Anterior cingulate cortex (tissue), 58 donors: ENCODE data around the gene WNT11.

Experiments used
- DNase-seq, 58 donors: peaks; one replicate each; lab custom pipeline; 2025; lab: John Stamatoyannopoulos, UW

The WNT11 gene

DNA sequence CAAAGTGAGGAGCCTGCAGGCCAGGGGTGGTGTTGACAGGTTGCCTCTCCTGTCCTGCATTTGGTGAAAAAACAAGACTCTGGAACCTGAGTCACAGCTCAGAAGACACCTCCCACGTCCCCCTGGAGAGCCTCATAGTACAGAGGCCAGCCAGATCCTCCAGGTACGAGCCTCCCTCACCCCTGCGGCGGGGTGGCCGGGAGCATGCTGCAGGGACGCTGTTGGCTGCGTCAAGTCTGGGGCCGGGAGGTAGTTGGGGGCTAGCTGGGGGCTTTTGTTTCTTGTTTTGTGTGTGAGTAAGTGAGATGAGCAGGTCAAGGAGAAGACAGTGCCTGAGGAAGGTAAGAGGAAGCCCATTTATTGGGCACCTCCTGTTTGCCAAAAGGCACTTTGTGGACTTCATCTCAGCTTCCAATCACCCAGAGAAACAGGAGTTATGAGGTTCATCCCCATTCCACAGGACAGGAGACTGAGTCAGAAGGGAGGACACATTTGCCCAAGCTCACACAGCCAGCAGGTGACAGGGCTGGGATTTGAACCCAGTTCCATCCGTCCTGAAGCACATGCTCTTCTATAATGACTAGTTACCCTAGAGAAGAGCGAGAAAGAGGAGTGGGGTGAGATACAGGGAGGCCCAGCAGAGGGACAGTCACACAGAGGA, 18.3 kb upstream of the WNT11 start:
- no peak for DNase-seq

DNA sequence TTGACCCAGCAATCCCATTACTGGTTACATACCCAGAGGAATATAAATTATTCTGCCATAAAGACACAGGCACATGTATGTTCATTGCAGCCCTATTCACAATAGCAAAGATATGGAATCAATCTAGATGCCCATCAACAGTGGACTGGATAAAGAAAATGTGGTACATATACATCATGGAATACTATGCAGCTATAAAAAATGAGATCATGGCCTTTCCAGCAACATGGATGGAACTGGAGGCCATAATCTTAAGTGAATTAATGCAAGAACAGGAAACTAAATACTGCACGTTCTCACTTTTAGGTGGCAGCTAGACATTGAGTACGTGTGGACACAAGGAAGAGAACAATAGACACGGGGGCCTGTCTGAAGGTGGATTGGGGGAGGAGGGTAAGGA, 15.1 kb upstream of the WNT11 start:
- no peak for DNase-seq

DNA sequence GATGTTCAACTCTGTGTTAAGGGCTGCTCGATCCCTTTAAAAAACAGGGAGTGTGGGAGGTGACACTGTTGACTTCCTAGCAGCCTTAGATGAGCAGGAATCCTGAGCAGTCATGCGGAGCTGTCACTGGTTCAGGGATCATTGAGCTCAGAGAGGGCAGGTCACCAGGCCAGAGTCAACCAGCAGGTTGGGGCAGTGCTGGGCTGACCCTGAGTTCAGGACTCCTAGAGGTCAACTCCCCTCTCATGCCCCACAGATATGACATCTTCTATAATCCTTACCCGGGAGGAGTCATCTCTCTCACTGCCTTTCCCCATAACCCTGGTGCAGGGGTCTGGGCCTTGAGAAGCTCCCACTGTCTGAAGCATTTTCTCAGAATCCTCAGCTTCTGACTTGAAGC, 12.9 kb upstream of the WNT11 start:
- no peak for DNase-seq

DNA sequence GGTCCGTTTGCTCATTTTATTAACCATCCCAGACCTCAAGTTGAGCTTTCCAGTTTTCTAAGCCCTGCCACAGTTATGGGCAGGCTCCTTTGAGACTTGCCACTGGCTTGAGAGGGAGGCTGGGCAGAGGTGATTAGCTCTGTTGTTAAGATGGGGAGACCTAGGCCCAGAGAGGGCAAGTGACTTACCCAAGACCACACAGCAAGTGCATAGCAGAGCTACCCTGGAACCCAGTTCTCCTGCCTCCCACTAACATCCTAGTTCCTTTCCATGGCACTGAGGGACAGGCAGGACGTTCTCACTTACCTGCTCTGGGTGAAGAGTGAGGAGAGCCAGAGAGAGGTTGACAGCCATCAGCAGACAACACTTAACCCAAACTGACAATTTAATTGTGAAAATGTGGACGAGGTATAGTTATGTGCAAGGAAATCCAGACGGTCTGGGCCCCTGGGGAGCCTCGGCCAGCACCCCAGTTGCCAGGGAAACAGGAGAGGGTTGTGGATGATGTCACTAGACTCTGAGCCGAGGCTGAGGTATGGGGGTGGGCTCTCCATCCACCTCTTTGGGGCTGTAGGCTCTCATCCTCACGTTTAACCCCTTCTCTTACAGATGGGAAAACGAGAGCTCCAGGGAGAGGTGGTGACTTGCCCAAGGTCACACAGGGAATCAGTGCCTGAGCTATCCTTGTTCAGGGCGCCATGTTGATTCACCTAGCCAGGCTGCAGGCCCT, 12.3 kb upstream of the WNT11 start:
- no peak for DNase-seq

DNA sequence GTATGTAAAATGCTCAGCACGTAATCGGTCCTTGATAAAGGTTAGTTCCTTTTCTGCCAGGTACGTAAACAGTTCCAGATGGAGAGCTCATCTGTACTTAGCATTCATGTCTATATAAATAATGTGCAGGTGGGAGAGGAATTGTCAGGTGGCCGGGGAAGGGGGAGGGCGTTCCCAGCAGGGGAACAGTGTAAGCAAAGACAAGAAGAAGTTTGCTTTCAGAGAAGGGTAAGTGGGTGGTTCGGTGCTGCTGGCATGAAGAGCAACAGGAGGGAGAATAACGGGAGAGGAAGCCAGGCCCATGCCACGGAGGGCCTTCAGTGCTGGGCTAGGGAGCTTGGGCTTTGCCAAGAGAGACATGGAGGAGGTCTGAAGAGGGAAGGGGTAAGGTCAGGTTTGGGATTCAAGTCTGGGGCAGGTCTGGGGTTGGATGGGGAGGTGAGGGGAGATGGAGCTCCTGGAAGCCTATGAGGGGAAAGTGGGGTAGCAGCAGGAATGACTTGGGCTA, 11.4 kb upstream of the WNT11 start:
- DNase-seq: no peak

DNA sequence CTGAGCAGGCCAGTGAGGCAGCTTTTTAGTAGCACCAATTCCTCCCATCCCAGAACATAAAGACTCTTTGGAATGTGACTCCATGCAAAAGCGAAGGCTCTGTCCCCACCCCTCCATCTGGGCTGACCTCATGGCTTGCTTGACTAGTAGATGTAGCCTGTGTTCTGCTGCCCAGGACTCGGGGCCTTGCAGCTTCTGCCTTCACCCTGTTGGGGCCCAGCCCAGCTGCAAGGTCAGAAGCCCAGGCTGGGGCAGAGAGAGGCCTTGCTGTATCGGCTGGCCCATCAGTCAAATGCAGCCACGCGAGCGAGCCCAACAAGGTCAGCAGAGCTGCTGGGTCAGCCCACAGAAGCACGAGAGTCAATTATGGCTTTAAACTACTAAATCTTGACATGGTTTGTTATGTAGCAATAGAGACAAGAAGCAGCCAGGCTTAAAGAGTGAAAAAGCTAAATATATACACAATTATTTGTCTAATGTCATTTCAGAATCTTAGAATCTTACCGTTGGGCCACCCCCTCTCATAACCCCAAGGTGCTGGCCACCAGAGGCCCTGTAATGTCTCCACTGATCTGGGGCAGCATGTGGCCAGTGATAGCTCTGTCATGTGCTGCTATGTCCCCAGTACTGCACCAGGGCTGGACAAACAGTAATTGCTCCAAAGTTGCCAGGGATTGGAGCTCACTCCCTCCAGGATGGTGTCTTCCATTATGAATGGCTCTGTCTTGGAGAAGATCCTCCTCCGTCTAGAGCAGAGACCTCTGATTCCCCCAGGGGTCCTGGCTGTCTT, 10.4 kb upstream of the WNT11 start:
- DNase-seq: no peak

DNA sequence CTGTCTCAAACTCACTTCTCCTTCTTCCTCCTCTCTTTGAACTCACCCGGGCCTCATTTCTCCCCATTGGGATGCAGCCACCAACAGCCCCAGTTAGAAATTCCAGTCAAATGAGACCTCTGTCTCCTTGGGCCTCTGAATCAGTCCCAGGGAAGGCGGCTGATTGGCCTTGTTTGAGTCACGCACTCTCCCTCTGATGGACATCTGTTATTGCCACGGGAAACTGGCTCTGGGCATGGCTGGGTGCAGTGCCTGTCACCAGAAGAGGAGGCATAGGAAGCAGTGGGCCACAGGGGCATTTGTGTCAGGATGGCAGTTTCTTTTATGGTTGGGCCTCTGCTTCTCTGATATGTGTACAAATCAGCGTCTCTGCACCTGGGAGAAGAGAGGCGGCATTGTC, 9.6 kb upstream of the WNT11 start:
- no peak for DNase-seq

DNA sequence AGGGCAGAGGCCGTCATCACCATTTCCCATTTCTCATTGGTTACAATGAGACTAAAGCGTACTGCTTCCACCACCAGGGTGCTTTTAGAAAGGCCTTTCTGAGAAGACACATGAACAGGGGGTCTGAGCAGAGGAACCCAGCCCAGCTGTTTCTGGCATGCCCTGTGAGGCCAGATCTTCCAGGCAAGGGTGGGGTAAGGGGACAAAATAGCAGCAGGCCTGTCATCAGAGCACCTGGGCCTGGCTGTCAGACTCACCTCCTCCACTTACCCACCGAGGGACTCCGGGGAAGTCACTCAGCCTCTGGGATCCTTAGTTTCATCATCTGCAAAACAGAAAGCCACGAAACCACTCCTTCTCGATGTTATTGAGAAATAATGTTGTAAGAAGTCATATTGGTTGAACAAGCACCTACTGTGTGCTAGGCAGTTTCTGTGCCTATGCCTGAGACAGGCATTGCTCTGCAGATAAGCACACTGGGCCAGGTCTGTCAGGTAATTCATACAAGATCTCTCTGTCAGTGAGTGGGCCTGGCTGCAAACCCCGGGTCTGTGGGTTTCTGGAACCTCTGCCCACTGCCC, 8.8 kb upstream of the WNT11 start:
- DNase-seq: no peak

DNA sequence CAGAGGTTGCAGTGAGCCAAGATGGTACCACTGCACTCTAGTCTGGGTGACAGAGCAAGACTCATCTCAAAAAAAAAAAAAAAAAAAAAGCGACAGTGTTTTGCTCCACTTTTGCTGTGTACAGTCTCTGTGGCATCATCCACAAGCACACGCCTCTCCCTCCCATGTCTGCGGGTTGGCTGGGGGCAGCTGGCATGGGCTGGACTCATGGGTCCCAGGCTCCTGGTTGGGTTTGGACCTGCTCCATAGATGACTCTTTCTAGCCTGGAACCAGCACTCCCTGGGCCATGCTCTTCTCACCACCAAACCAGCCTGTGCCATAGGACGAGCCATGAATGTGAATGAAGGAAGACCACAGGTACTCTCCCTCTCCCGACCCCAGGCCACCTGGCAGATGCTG, 7.9 kb upstream of the WNT11 start:
- DNase-seq: no peak

DNA sequence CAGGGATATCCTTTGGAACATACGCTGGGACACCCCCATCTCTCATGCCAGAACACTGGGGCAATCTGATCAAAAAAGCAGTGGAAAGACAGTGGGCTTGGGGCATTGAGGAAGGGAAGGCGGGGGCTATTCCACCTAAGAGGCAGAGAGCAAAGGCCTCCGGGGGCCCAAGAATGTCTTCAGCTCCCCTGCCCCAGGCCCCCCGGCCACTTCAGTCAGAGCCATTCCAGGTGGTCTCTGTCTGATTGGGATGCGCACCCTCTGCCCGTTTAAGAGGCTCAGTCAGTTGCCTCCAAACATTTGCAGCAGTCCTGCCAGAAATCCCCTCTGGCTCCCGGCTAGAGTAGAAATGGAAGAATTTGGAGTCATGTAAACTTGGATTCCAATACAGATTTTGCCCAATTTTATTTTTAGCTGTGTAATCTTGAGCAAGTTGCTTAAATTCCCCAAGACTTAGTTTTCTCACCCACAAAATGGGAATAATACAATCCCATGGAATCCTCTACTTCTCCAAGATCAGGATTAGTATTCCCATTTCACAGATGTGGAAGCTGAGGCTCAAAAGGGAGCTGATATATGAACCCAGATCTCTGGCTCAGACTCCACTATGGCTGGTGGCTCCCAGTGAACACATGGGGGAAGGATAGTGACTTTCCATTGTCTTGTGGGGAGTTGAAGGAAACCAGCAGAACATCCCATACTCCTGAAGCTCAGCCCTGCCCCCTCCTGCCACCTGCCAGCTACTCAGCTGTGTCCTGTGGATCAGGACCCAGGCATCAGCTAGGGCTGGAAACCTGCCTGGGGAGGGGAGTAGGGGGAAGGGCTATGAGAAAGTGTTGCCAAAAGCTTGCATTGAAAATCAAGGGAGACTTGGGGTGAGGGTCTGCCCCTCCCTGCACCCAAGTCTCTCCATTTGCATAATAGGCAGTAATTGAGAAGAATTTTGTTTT, 6.1 kb upstream of the WNT11 start:
- DNase-seq: no peak

DNA sequence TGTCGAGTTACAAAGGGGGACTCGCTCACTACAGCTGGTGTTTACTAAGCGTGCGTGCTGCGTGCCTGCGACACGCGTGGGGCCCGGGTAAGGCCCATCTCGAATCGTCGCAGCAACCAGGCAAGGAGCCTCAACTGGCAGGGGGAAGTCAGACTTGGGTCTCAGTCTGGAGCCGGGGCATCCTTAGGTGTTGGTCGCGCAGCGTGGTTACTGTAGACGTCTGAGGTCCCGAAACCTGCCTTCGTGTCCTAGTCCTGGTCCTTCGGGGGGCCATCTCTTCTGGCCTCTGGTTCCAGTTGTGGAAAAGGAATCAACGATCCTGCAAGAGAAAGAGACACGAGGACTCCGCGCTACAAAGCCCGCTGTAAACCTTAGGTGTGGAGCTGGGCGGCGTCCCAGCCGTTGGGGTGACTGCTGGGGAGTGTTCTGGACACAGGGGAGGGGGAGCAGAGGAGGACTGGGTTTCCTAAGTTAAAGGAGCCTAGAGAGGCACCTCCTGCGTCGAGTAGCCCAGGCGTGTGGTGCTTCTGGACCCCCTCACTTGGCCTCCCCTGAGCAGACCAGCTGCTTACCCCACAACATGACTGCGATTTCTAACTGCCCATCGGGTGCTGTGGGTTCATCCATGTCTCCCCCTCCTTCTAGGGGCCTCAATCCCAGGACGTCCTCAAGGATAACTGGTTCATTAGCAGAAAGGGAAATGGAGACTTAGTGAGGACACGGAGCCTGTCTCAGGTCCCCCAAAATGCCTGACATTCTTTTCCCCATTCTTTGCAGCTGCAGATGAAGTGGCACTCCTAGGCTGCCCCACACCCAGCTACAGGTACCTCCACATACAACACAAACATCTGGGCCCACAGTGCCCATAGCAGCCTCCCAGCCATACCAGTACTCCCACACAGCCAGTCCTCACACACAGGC, 4.9 kb upstream of the WNT11 start:
- DNase-seq: no peak

DNA sequence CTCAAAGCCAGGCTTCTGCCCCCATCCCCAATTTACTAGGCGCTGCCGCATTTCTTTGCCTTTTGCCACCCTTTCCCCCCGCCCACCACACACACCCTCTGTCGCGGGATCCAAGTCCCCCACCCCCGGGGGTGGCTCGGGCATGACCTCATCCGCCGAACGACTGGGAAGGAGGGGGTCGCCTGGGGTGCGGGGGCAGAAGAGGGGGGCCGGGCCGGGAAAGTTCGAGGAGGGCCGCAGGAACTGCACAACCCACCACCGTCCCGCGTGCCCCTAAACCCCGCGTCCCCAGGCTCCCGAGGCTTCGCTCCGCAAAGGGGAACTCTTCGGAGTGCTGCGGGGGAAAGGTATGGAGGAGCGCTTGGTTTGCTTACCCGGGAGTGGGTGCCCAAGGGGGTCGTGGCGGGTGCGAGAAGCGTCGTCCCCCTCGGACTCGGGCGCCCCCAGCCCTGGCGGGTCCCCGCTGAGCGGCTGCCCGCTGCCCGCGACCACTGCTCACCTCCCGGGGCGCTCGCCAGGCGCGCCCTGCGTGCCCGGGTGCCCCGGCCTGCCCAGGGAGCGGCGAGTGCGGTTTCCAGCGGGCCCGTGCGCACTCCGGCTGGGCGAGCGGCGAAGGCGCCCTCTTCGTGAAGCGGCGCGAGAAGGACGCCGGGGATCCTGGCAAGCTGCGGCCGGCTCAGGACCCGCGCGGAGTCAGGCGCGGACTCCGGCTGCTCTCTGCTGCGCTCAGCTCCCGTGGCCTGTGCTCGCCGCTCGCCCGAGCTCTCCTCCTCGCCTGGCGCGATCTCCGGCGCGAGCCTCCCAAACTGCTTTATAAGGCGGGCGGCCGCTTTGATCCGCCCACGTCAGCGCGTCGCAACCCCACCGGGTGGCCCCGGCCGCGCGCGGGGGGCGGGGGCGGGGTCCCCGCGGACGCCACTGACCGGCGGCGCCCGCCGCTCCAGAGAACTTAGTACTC, 4.0 kb upstream of the WNT11 start:
- DNase-seq: peak in 3 of 58 donors; percentile 17 to 21 (median 17)

DNA sequence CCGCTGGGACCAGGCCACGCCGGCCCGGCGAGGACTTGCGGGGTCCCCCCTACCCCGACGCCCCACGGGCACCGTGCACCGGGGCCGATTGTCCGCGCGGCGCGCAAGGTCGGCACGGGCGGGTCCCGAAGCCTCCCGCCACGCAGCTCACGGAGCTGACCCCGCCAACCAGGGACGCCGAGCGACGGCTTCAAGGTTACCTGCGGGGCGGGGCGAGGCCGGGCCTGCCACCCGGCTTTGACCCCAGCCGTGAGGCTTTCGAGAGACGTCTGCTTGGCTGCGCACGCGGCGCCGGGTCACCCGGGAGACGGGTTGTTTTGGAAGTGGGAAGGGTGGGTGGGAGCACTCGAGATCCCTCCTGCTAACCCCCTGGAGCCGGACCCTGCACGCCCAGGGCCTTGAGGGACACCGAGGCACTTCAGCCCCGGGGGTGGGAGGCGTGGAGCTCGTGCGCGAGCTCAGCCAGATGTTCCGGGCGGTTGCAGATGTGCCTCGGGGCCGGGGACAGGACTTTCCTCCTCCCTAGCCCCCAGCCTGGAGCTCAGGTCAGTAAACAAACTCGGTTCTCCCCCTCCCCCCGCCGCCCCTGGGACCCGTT, 3.2 kb upstream of the WNT11 start:
- no peak for DNase-seq

DNA sequence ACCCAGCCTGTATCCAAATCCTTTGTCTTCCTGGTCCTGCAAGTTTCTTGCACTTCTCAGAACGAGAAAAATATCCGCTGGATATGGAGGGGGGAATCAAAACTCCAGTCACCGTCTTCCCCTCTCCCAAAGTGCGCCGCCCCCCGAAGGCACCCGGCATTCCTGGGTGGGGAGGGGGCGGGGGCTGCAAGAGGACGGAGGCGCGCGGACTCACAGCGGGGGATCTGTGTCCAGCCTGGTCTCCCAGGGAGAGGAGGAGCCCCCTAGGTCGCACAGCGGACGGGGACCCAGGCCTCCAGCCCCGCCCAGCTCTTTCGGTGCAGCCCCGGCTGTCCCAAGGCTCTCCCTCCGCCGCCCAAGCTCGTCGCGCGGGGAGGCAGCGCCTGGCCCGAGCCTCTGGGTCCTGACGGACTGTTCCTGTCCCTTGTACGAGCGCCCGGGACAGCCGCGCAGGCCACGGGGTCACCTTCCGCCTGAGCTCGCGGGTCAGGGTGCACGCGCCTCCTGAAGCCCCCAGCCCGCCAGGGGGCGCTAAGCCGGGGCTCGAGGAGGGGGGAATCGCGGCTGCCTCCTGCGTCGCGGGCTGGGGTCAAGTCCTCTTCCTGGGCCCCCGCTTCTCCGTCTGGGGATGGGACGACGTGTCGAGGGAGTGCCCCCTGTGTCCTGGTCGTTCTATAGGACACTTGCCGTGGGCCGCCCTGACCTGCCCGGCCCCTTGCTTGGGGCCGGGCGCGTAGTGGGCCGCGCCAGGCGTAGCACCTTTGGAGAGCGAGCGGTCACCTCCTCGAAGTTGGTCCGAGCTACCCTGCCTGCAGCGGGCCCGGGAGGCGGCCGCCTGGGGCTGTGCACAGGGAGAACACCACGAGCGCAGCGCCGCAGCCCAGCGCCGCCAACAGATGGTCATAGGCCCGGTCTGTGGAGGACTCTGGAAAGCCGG, 2.4 kb upstream of the WNT11 start:
- DNase-seq: peak in 32 of 58 donors; percentile 2 to 54 (median 25)

DNA sequence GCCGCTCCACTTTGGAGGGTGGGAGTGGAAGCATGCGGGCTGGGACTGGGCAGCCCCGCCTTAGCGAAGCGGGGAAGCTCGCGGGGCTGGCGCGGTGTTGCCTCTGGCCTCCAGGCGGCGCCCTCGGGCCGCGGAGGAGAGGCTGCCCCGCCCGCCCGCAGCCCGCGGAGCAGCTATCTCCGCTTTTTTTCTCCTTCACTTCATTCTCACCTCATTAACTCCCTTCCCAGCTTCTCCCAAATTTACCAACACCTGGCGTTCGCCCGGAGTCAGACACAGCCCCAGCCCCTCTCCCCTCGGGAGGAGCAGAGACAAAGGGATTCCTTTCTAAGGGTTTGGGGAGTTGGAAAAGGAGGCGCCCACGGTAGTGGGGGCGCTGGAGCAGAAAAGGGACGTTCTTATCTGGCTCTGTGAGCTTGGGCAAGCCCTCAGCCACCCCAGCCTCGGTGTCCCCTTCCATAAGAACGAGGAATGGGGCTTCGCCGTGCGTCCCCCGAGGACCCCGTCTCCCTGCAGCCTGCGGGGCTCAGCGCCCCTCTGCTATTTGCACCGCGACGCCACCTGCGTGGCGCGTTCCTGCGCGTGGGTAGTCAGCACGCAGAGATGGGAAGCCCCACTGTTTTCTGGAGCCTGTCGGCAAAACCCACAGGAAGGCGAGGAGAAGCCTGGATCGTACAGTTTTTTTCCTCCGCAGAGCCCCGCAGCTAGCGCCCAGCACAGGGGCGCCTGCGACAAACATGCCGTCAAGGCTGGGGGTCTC, 1.5 kb upstream of the WNT11 start:
- DNase-seq: peak in 43 of 58 donors; percentile 6 to 71 (median 37)

DNA sequence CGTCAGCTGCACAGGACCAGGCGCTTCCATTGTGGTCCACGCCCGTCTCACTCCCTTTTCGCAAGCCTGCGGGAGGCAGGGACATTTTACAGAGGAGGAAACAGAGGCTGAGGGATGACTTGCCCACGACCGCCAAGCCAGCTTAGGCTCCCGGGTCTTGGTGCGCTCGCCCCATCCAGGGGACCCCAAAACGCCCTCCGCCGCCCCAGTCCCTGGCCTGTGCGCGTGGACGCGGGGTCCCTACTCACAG, 300 bp downstream of the WNT11 start:
- no peak for DNase-seq
